Measurements from ENCODE around the gene RTP2.

DNA sequence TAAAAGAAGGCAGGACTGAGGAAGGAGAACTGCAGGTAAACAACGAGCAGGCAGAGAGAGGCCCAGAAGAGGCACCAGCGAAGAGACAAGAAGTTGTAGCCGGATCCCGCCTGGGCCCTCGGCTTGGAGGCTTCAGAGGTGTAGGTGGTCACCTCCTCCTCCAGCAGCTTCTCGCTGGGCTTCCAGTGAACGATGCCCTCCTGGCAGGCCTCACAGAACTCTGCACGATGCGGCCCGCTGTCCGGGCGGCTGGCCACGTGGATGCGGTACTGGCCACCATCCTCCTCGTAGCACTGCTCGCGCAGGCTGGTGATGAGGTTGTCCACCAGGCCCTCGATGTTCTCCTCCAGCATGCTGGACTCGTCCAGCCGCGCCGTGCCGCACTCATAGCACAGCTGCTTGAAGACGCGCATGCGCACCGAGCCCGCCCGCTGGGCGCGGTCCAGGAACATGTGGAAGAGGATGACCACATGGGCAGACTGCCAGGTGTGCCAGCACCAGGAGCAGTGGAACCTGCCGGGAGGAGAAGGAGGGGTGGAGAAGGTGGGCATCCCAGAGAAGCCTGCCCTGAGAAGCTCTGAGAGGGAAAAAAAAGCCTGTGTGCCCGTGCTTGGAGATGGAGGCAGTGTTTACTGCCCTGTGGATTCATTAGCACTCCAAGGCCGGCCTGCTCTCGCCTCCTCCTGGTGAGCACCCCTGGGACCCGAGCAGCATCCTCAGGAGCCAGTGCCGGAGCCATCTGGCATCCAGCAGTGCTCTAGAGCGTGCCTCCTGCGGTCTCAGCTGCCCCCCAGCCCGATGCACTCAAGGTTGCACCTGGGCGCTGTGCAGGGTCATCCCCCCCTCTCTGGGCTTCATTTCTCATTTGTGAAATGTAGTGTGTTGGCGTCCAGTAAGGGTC is 3.6 kb downstream of the RTP2 start:
- TF ChIP-seq NR2F6 (CRISPR knock-in tag; IDR thresholded peaks at IDR 0.05) (no peak), STAT5B (CRISPR knock-in tag; IDR thresholded peaks at IDR 0.05) (no peak), WHSC1 (IDR thresholded peaks at IDR 0.05; ENCODE audit: low read length) (no peak), NR2C2 (CRISPR knock-in tag; IDR thresholded peaks at IDR 0.05) (no peak), NR2C2 (tag; IDR thresholded peaks at IDR 0.05) (no peak), ELF2 (CRISPR knock-in tag; IDR thresholded peaks at IDR 0.05) (no peak), KDM1A (IDR thresholded peaks at IDR 0.05) (no peak), NCOA6 (IDR thresholded peaks at IDR 0.05) (no peak), MCM7 (IDR thresholded peaks at IDR 0.05) (no peak), CHD1 (IDR thresholded peaks at IDR 0.05; ENCODE audit: low read length) (no peak), ZNF644 (tag; IDR thresholded peaks at IDR 0.05; ENCODE audit: low read depth) (no peak), TCF3 (CRISPR knock-in tag; IDR thresholded peaks at IDR 0.05) (no peak)
- TF ChIP-seq, protein P1, sequence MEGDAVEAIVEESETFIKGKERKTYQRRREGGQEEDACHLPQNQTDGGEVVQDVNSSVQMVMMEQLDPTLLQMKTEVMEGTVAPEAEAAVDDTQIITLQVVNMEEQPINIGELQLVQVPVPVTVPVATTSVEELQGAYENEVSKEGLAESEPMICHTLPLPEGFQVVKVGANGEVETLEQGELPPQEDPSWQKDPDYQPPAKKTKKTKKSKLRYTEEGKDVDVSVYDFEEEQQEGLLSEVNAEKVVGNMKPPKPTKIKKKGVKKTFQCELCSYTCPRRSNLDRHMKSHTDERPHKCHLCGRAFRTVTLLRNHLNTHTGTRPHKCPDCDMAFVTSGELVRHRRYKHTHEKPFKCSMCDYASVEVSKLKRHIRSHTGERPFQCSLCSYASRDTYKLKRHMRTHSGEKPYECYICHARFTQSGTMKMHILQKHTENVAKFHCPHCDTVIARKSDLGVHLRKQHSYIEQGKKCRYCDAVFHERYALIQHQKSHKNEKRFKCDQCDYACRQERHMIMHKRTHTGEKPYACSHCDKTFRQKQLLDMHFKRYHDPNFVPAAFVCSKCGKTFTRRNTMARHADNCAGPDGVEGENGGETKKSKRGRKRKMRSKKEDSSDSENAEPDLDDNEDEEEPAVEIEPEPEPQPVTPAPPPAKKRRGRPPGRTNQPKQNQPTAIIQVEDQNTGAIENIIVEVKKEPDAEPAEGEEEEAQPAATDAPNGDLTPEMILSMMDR (IDR thresholded peaks at IDR 0.05 in 2 of 3, conservative IDR thresholded peaks at IDR 0.05 in 1 of 3; ENCODE audit: insufficient read depth in 2 of 3, low read depth in 1 of 3, low read length in 3 of 3) = no peak
- TF ChIP-seq, protein P2, sequence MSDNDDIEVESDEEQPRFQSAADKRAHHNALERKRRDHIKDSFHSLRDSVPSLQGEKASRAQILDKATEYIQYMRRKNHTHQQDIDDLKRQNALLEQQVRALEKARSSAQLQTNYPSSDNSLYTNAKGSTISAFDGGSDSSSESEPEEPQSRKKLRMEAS (CRISPR knock-in tag; IDR thresholded peaks at IDR 0.05) = no peak

Measured in K562 (cell line).